ENCODE results near the gene BRCA1. TPM values are rescaled to one million over a fixed set of nuclear protein-coding genes. Genes with fewer than 3 reads are reported as not detected.

Gene BRCA1
- total RNA-seq, 1 donor from 2014 or later: 6.0 TPM

- Histone ChIP-seq H3K27ac (ENCODE audit: low read depth, low read length) (no peak overlapping the region), H3K27me3 (ENCODE audit: insufficient read depth, low read length) (no peaks in the 10 kb centered on the region), H3K9ac (ENCODE audit: low read length) (no peak overlapping the region), H3K9me3 (ENCODE audit: insufficient read depth, low read depth, low read length) (no peaks in the 10 kb centered on the region), H3K4me2 (ENCODE audit: low read length) (no peak overlapping the region), H3K79me2 (ENCODE audit: insufficient read depth, low read length) (peaks cover 32% of the 10 kb centered on the region), H3K4me1 (ENCODE audit: insufficient read depth, low read length) (peaks cover 19% of the 10 kb centered on the region), H3K4me3 (ENCODE audit: insufficient read depth, low read depth, low read length) (no peak overlapping the region), H3K36me3 (ENCODE audit: insufficient read depth, low read length) (peaks cover 8% of the 10 kb centered on the region), H4K20me1 (ENCODE audit: insufficient read depth, low read length) (peaks cover 32% of the 10 kb centered on the region), H2AFZ (ENCODE audit: low read depth, low read length) (no peak overlapping the region)
- Mint-ChIP-seq H3K27me3 (ENCODE audit: low read depth, unreplicated experiment) (no peaks in the 10 kb centered on the region), H3K9me3 (ENCODE audit: unreplicated experiment) (no peaks in the 10 kb centered on the region), H3K4me1 (ENCODE audit: low read depth, unreplicated experiment) (peaks cover 49% of the 10 kb centered on the region), H3K36me3 (ENCODE audit: low read depth, unreplicated experiment) (peaks cover 11% of the 10 kb centered on the region), H3K27ac (ENCODE audit: unreplicated experiment) (no peak overlapping the region), H3K4me3 (ENCODE audit: unreplicated experiment) (peak overlapping the region; percentile 64)
- no peak for FAIRE-seq
- no peak for DNase-seq (ENCODE audit: low read depth)
- TF ChIP-seq EZH2 (IDR thresholded peaks at IDR 0.05; ENCODE audit: insufficient read depth, low read length) (no peak), CTCF (IDR thresholded peaks at IDR 0.05; ENCODE audit: insufficient read depth, low read depth, low read length) (no peak)
These were observed 108.9 kb downstream of the BRCA1 start for GRCh38 chr17:43016216-43016615.

GRCh38 chr17:43015579-43015978 is 109.6 kb downstream of the BRCA1 start:
- Histone ChIP-seq H3K4me2 (ENCODE audit: low read length) (no peak overlapping the region), H3K4me1 (ENCODE audit: insufficient read depth, low read length) (peaks cover 15% of the 10 kb centered on the region), H2AFZ (ENCODE audit: low read depth, low read length) (no peak overlapping the region), H3K79me2 (ENCODE audit: insufficient read depth, low read length) (peaks cover 27% of the 10 kb centered on the region), H3K9ac (ENCODE audit: low read length) (no peak overlapping the region), H3K36me3 (ENCODE audit: insufficient read depth, low read length) (peaks cover 8% of the 10 kb centered on the region), H4K20me1 (ENCODE audit: insufficient read depth, low read length) (peaks cover 32% of the 10 kb centered on the region), H3K4me3 (ENCODE audit: insufficient read depth, low read depth, low read length) (no peak overlapping the region), H3K27me3 (ENCODE audit: insufficient read depth, low read length) (no peaks in the 10 kb centered on the region), H3K9me3 (ENCODE audit: insufficient read depth, low read depth, low read length) (no peaks in the 10 kb centered on the region), H3K27ac (ENCODE audit: low read depth, low read length) (no peak overlapping the region)
- Mint-ChIP-seq H3K27me3 (ENCODE audit: low read depth, unreplicated experiment) (no peaks in the 10 kb centered on the region), H3K9me3 (ENCODE audit: unreplicated experiment) (no peaks in the 10 kb centered on the region), H3K4me1 (ENCODE audit: low read depth, unreplicated experiment) (peaks cover 52% of the 10 kb centered on the region), H3K27ac (ENCODE audit: unreplicated experiment) (no peak overlapping the region), H3K36me3 (ENCODE audit: low read depth, unreplicated experiment) (peaks cover 13% of the 10 kb centered on the region), H3K4me3 (ENCODE audit: unreplicated experiment) (no peak overlapping the region)
- DNase-seq (ENCODE audit: low read depth): no peak
- FAIRE-seq: no peak
- TF ChIP-seq EZH2 (IDR thresholded peaks at IDR 0.05; ENCODE audit: insufficient read depth, low read length): no peak

DNA sequence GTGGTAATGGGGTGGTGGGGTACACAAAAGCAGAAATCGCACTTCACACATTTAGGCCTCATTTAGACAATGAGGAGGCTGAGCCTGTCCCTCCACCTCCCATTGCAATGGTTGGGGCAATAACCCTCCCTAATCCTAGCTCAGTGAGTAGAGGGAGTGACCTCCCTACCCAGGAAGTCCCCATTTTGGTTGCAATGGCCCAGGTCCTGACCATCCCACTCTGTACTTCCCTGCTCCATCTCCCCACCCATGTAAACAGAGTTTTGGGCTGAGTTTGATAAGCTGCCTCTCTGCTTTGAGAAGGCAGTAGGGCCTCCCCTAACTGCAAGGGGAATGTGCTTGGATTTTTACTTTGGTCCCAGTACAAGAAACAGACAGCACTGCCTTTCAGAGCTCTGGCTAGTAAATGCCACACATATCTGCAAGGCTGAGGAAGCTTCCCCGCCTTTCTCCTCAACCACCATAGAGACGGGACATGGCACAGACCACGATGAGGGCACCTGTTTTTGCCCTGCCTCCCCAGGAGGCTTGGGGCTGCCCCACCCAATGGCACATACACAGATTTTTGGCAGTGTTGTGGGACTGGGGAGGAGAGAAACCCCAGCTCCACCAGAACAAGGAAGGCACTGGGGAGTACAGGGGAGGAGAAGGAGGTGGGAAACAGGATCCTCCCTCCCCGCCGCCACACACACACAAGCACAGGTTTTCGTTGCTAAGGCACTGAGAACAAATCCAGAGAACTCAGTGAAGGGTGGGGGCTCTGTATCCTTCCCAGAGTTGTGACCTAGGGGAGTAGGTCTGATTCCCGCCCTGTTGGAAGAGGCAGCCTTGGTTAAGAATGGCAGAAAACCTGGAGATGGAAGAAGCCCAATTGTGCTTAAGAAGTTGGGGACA is 110.3 kb downstream of the BRCA1 start:
- peaks cover 32% of the 10 kb centered on the region for H4K20me1 ChIP-seq (ENCODE audit: insufficient read depth, low read length)
- Mint-ChIP-seq H3K4me3 (ENCODE audit: unreplicated experiment) (peak overlapping the region; percentile 27), H3K27ac (ENCODE audit: unreplicated experiment) (peak overlapping the region; percentile 66), H3K27me3 (ENCODE audit: low read depth, unreplicated experiment) (no peaks in the 10 kb centered on the region), H3K36me3 (ENCODE audit: low read depth, unreplicated experiment) (peaks cover 14% of the 10 kb centered on the region), H3K9me3 (ENCODE audit: unreplicated experiment) (no peaks in the 10 kb centered on the region), H3K4me1 (ENCODE audit: low read depth, unreplicated experiment) (peaks cover 51% of the 10 kb centered on the region)
- H3K4me3 ChIP-seq (ENCODE audit: insufficient read depth, low read depth, low read length): no peak overlapping the region
- H3K79me2 ChIP-seq (ENCODE audit: insufficient read depth, low read length): peaks cover 21% of the 10 kb centered on the region
- no peak for FAIRE-seq
- no peak overlapping the region for H3K27ac ChIP-seq (ENCODE audit: low read depth, low read length)
- H3K4me2 ChIP-seq (ENCODE audit: low read length): no peak overlapping the region
- peaks cover 10% of the 10 kb centered on the region for H3K4me1 ChIP-seq (ENCODE audit: insufficient read depth, low read length)
- H3K9ac ChIP-seq (ENCODE audit: low read length): no peak overlapping the region
- DNase-seq (ENCODE audit: low read depth): no peak
- peaks cover 8% of the 10 kb centered on the region for H3K36me3 ChIP-seq (ENCODE audit: insufficient read depth, low read length)
- no peaks in the 10 kb centered on the region for H3K9me3 ChIP-seq (ENCODE audit: insufficient read depth, low read depth, low read length)
- TF ChIP-seq CTCF (IDR thresholded peaks at IDR 0.05; ENCODE audit: insufficient read depth, low read depth, low read length) (no peak), EZH2 (IDR thresholded peaks at IDR 0.05; ENCODE audit: insufficient read depth, low read length) (no peak)
- H3K27me3 ChIP-seq (ENCODE audit: insufficient read depth, low read length): no peaks in the 10 kb centered on the region
- no peak overlapping the region for H2AFZ ChIP-seq (ENCODE audit: low read depth, low read length)

All from astrocyte (in vitro differentiated cells and primary cell).